SKM-1 treated with dmso at 0.1 percent for 144 hours (cell line): ENCODE data around the gene CPLX3.
"Not testable (repeated sequence)": the region's sequence is repeated elsewhere in the genome, so short reads cannot be mapped to it uniquely, and the experiment has no call there.

ENCODE experiments used
- DNase-seq: peaks from one replicate; lab custom pipeline; 2025; ENCODE audit not compliant: unreplicated experiment; lab: John Stamatoyannopoulos, UW

Gene CPLX3

GRCh38 chr15:74826364-74826819, at the start of gene CPLX3:
Gene CPLX3, plus strand, starts transcription at chr15:74826627. Its CDS starts 77 bp downstream, at chr15:74826704.
- no peak for DNase-seq

DNA sequence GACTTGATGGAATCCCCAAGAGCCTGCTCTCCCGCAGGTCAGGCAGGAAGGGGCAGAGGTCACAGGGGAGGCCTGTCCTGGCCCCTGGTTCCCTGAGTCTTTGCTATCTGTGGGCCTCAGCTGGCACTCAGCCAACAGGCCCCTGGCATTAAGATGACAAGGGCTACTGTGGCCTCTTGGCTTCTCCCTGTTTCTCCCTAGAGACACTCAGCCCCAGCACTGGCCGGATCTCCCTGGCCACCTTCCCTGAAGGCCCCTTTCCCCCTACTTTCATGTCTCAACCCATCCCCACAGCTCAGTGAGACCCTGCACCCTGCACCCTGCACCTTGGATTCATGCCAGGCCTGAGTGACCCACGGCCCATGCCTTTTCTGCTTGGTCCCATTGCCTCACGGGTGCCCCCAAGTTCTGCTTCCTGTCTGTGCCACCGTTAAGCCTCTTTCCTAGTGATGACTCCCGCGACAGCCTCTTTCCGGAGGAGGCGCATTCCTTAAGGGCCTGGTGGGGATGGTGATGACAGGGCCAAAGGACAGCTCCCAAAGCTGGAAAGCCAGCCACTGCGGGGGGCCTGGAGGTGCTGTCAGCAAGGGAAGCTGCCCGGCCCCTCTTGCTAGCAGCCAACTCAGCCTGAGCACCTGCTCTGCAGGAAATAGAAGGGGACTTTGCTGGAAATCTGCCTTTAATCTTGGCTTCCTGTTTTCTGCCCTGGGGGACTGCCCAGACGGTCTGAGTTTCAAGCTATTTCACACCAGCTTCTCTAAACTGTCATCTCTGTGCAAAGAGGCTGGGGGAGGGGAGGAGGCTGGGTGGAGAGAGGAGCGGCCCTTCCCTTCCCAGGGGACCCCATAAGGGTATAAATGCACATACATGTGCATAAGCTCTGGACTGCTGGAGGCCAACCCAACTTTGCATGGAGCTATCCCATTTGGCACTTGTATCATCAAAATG, 49.3 kb upstream of the CPLX3 start:
- peak; percentile 91 for DNase-seq

GRCh38 chr15:74777769-74778598, 48.4 kb upstream of the CPLX3 start:
- no peak for DNase-seq

DNA sequence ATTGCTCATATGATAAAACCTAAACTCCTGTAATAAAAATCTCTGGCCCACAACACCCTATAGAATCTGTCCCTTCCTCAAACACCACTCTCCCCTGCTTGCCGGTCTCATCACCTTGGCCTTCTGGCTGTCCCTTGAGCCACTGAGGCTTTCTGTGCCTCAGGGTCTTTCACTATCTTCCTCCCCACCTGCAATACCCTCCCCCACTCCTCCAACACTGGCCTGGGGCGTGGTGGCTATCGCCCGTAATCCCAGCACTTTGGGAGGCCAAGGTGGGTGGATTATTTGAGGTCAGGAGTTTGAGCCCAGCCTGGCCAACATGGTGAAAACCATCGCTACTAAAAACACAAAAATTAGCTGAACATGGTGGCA, 47.8 kb upstream of the CPLX3 start:
- no peak for DNase-seq

- no peak for DNase-seq
Measured at GRCh38 chr15:74779162-74779648, 47.2 kb upstream of the CPLX3 start.

- DNase-seq = peak; percentile 97
Measured at GRCh38 chr15:74780523-74781430, 45.6 kb upstream of the CPLX3 start.

DNA sequence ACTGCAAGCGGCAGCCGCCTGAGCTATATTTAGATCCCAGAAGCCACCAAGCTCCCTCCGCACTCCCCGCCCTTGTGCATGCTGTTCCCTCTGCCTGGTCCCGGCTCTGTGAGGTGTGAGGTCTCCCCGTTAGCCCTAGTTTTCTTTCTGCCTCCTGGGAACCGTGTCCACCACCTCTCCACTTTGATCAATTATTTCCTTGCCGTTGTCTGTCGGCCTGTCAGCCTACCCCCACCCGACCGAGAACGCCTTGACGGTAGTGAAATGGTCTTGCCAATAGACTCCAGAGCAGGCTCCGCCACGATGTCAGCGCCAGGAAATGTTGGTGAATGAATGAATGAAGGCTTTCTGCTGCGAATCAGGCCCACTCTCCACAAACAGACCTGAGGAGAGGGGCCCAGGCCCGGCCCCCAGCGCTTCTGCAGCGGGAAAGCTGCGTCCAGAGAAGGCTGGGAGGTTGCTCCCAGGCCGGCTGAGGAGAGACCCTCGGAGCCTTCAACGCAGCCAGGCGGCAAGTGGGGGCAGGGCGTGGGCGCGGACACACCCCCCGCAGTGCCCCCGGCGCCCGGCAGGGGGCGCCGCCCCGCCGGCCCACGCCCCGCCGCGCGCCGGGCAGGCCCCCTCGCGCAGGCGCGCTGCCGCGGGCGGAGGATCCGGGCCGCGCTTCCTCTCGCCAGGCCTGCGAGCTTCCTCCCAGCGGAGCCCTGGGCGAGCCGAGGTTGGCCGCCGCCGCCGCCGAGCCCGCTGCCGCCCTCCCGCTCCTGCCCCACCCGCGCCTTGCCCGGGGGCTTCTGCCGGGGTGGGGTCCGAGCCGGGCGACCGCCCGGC, 44.8 kb upstream of the CPLX3 start, which contains the start of gene CSK:
TSS of gene CSK (plus strand) at position 650 of the 828 bp plus-strand sequence. CDS start 16,218 bp downstream, outside the sequence.
- peak; percentile 67 for DNase-seq

GRCh38 chr15:74782259-74783071, 44.0 kb upstream of the CPLX3 start:
- DNase-seq = peak; percentile 20

DNA sequence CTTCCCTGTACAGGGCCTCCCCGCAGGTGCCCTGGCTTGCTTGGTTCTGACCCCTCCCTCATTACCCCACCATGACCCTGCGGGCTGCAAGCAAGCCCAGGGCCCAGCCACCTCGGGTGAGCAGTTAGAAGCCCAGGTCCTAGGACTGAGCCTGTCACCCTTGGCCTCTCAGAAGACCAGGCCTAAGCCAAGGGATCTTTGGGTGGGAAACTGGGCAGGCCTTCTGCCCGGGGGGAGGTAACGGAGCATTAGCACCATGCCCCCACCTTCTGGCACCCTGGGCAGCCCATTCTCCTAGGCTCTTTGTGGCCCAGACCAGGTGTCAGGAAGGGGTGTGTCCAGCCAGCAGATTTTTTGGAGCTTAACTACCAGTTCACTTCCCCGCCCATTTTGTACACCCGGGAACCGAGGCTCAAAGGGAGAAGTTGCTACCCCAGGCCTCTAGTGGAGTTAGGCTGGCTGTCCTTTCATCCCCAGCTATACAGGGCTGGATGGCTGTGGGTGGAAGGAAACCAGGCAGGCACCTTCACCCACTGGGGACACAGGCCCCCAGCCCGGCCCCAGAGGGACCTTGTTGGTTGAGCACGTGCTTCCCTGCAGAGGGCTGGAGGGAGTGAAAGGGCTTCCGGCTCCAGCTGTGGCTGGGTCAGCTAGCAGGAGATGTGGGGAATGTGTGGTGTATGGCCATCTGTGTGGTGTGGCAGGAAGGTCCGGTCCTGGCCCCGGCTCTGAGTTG, 43.2 kb upstream of the CPLX3 start:
- DNase-seq = peak; percentile 76

DNA sequence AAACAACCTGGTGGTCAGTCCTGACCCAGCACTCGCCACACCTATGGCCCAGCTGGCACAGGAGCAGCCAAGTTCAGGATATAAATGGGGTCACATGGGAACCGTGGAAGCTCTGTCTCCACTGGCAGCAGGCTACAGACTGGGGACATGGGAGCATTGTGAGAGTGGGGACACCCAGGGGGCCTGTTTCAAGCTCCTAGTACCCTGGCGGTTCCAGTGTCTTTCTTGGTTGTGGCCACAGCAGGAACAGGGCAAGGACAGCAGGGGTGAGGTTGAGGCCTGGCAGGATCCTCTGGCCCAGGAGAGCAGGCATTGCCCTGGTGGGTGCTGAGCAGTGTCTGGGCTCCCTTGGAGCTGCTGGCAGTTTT, 42.6 kb upstream of the CPLX3 start:
- DNase-seq = no peak

- DNase-seq = no peak
Measured at GRCh38 chr15:74784426-74785193, 41.8 kb upstream of the CPLX3 start.

DNA sequence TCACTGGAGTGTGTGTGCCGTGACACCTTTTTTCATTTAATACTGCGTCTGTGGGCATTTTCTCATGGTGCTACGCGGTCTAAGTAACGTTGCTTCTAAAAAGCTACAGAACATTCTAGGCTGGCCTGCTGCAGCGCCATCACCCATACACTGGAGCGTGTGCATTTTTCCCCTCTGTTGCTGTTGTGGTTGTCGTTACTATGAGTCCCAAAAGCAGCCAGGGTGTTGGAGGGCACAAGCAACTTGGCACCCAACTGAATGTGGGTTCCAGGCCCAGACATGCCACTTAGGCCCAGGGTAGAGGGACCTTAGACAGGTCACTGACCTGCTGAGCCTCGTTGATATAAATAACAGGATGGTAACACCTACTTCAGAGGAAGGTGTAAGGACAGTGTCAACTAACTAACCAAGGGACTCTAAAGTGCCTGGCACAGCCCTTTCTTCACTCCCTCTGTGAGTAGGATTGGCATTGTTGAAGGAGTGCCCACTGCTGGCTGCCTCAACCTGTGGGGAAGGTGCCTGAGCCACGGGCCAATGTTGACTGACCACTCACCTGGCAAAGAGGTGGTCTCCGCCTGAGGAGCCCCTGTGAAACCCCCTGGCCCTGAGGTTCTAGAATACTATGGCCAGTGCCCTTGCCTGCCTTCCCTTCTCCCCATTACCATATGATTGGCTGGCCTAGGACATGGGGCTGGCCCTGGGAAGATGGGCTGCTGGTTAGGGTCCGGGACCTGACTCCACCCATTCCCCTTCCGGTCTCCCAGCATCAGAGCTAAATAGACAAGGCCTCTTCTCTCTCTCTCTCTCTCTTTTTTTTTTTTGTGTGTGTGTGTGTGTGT, 41.0 kb upstream of the CPLX3 start:
- DNase-seq = no peak

DNA sequence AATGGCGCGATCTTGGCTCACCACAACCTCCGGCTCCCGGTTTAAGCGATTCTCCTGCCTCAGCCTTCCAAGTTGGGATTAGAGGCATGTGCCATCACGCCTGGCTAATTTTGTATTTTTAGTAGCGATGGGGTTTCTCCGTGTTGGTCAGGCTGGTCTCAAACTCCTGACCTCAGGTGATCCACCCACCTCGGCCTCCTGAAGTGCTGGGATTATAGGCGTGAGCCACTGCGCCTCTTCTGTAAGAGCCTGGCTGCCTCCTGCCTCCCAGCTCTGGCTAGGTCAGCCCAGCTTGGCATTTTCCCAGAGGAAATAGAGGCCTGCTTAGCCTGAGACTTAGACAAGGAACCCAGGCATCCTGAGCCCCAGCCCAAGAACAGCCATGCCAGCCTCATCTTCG, 40.3 kb upstream of the CPLX3 start:
- DNase-seq = not testable (repeated sequence)

DNA sequence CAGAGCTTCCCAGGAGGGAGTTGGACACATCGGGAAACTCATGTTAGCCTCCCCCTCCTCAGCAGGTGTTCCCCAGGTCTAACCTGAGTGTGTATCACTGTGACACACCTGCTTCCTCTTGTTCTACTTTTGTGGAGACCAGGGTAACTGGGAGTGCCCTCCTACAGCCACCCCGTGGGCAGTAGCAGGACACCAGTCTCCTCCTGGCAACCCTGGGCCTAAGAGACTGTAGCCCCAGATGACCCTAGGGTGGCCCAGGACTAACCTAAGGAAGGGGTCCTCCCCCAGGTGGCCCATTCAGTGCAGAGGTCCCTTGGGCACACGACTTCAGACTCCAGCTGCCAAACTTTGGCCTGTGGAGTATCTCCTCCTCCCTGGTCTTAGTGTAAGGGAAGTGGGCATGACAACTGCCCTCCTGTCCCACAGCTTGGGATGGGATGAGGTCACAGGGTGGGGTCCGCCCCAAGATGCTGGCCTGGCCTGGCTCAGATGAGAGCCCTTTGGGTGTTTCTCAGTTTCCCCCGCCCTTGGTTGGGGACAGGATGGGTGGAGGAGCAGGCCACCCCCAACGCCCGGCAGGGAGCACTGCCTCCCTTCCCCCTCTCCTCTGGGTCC, 39.8 kb upstream of the CPLX3 start:
- no peak for DNase-seq

GRCh38 chr15:74787251-74788041, 39.0 kb upstream of the CPLX3 start:
- DNase-seq = peak; percentile 99
